Smooth muscle cell (in vitro differentiated cells): ENCODE measurements around the gene CEP170B. TPM values are rescaled to one million over a fixed set of nuclear protein-coding genes. Genes with fewer than 3 reads are reported as not detected.
"Not testable (repeated sequence)": the region's sequence is repeated elsewhere in the genome, so short reads cannot be mapped to it uniquely, and the experiment has no call there.

ENCODE experiments used
- DNase-seq: peaks from one replicate; lab custom pipeline; 2025; ENCODE audit not compliant: unreplicated experiment; lab: John Stamatoyannopoulos, UW
- H2AFZ ChIP-seq: fragments of 200-600 bp; sonication (generic); 2 replicates; pipeline ENCODE4 v1.6.0; 2016; ENCODE audit warnings: antibody characterized with exemption, low read depth, mild to moderate bottlenecking
- H3F3A ChIP-seq: fragments of 200-600 bp; sonication (generic); 2 replicates; pipeline ENCODE4 v1.6.0; 2017; ENCODE audit warnings: antibody characterized with exemption, low read depth
- H3K27ac ChIP-seq: fragments of 200-600 bp; sonication (generic); 2 replicates; pipeline ENCODE4 v1.5.1; 2016; ENCODE audit warnings: low read depth, mild to moderate bottlenecking
- H3K27me3 ChIP-seq: fragments of 200-600 bp; sonication (generic); 2 replicates; pipeline ENCODE4 v1.6.1; 2016; ENCODE audit warnings: low read depth, mild to moderate bottlenecking
- H3K36me3 ChIP-seq: fragments of 200-600 bp; sonication (generic); 2 replicates; pipeline ENCODE4 v1.5.1; 2016; ENCODE audit warnings: low read depth
- H3K4me1 ChIP-seq: fragments of 200-600 bp; sonication (generic); 2 replicates; pipeline ENCODE4 v1.5.1; 2016; ENCODE audit warnings: low read depth
- H3K4me2 ChIP-seq: fragments of 200-600 bp; sonication (generic); 2 replicates; pipeline ENCODE4 v1.6.0; 2016; ENCODE audit warnings: mild to moderate bottlenecking
- H3K4me3 ChIP-seq: fragments of 200-600 bp; sonication (generic); 2 replicates; pipeline ENCODE4 v1.5.1; 2016; ENCODE audit warnings: mild to moderate bottlenecking
- H3K79me2 ChIP-seq: fragments of 200-600 bp; sonication (generic); 2 replicates; pipeline ENCODE4 v1.6.0; 2016; ENCODE audit warnings: low read depth, mild to moderate bottlenecking
- H3K9ac ChIP-seq: fragments of 200-600 bp; sonication (generic); 2 replicates; pipeline ENCODE4 v1.6.0; 2016; ENCODE audit warnings: low read depth
- H3K9me3 ChIP-seq: fragments of 200-600 bp; sonication (generic); replicated peaks from 2 replicates; pipeline ENCODE4 v1.5.1; 2016; ENCODE audit warnings: low read depth
- H4K20me1 ChIP-seq: fragments of 200-600 bp; sonication (generic); 2 replicates; pipeline ENCODE4 v1.6.0; 2016; ENCODE audit warnings: low read depth
- WGBS: methylation state at CpG from one replicate; pipeline ENCODE4 v1.1.7; 2016; ENCODE audit warnings: low lambda C conversion rate; 5-methylcytosine and 5-hydroxymethylcytosine counted together
- polyA plus RNA-seq: library from polyadenylated mRNA; unstranded; fragments of >200 nt; fragmentation: Nextera tagmentation; extraction: Ambion mirVana; gene quantifications from 2 replicates; pipeline ENCODE4 v1.2.1, GENCODE V29; 2016
- total RNA-seq: library from RNA; depleted of rRNA; stranded (reverse); fragments of >200 nt; gene quantifications from 2 replicates; pipeline ENCODE4 v1.2.3, GENCODE V29; 2014
- TF ChIP-seq, protein P1 (sequence below): fragments of 200-600 bp; sonication (generic); IDR thresholded peaks from 2 replicates; pipeline ENCODE4 v1.5.1; 2017; ENCODE audit warnings: borderline replicate concordance, mild to moderate bottlenecking, antibody characterized with exemption; ENCODE audit not compliant: insufficient read depth, poor library complexity, severe bottlenecking

Gene CEP170B
- total and polyA plus RNA-seq, 2 experiments from 2014 or later: 5.9 to 9.8 TPM

DNA sequence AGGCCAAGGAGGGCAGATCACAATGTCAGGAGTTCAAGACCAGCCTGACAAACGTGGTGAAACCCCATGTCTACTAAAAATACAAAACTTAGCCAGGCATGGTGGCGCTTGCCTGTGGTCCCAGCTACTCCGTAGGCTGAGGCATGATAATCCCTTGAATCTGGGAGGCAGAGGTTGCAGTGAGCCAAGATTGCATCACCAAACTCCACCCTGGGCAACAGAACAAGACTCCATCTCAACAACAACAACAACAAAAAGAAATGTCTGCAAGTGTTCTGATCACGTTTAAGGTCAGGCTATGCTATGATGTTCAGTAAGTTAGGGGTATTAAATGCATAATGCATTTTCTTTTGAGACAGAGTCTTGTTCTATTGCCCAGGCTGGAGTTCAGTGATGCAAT lies 52.9 kb downstream of the CEP170B start:
- TF ChIP-seq, protein P1, sequence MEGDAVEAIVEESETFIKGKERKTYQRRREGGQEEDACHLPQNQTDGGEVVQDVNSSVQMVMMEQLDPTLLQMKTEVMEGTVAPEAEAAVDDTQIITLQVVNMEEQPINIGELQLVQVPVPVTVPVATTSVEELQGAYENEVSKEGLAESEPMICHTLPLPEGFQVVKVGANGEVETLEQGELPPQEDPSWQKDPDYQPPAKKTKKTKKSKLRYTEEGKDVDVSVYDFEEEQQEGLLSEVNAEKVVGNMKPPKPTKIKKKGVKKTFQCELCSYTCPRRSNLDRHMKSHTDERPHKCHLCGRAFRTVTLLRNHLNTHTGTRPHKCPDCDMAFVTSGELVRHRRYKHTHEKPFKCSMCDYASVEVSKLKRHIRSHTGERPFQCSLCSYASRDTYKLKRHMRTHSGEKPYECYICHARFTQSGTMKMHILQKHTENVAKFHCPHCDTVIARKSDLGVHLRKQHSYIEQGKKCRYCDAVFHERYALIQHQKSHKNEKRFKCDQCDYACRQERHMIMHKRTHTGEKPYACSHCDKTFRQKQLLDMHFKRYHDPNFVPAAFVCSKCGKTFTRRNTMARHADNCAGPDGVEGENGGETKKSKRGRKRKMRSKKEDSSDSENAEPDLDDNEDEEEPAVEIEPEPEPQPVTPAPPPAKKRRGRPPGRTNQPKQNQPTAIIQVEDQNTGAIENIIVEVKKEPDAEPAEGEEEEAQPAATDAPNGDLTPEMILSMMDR: no peak
- Histone ChIP-seq H4K20me1 (no peaks in the 10 kb centered on the region), H3K9me3 (no peaks in the 10 kb centered on the region), H2AFZ (no peak overlapping the region), H3K4me1 (no peaks in the 10 kb centered on the region), H3K4me3 (no peak overlapping the region), H3K27ac (no peak overlapping the region), H3K79me2 (no peaks in the 10 kb centered on the region), H3K9ac (no peak overlapping the region), H3K36me3 (no peaks in the 10 kb centered on the region), H3K27me3 (peaks cover 11% of the 10 kb centered on the region), H3F3A (no peaks in the 10 kb centered on the region), H3K4me2 (no peak overlapping the region)
- no peak for DNase-seq
- WGBS: 51% methylated on average over 4 of the region's 4 CpGs

DNA sequence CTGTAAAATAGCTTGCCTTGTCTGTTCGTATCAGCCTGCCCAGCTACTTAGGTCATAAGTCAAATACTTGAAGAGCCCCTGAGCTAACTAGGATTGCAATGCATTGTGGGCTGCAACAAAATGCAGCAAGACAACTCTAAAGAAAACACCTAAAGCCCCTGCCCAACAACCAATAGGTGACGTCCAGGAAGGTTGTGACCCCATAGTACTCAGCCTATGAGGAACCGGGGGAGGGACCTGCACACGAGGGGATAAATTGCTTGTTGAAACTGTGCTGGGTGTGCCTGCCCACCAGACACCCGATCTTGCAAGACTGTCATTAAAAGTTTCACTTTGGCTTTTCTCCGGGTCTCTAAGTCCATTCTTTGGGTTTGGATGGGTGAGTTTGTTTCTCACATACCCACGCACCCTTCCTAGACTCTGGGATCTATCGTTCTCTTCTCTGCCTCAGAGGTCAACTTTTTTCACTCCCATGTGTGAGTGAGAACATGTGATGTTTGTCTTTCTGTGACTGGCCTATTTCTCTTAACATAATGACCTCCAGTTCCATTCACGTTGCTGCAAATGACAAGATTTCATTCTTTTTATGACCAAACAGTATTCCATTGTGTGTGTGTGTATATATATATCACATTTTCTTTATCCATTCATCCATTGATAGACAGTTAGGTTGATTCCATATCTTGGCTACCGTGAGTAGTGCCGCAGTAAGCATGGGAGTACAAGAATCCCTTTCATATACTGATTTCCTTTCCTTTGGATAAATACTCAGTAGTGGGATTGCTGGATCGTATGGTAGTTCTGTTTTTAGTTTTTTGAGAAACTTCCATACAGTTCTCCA lies 54.3 kb downstream of the CEP170B start:
- not testable (repeated sequence) for H3K9me3 ChIP-seq, H4K20me1 ChIP-seq, H3K79me2 ChIP-seq, DNase-seq, H3K27me3 ChIP-seq, H3K27ac ChIP-seq, H3K9ac ChIP-seq, H3F3A ChIP-seq, H2AFZ ChIP-seq, H3K36me3 ChIP-seq, H3K4me2 ChIP-seq, H3K4me3 ChIP-seq, H3K4me1 ChIP-seq
- WGBS: 79% methylated on average over 12 of the region's 12 CpGs

DNA sequence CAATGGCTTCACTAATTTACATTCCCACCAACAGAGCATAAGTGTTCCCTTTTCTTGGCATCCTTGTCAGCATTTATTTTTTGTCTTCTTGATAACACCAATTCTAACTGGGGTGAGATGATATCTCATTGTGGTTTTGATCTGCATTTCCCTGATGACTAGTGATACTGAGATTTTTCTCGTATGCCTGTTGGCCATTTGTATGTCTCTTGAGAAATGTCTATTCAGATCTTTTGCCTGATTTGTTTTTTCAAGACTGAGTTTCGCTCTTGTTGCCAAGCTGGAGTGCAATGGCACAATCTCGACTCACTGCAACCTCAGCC lies 54.9 kb downstream of the CEP170B start:
- Histone ChIP-seq H3K4me1 (no peaks in the 10 kb centered on the region), H3K9ac (no peak overlapping the region), H3K9me3 (no peaks in the 10 kb centered on the region), H3K79me2 (no peaks in the 10 kb centered on the region), H3K4me3 (no peak overlapping the region), H3K27ac (no peak overlapping the region), H3K36me3 (no peaks in the 10 kb centered on the region), H3K4me2 (no peak overlapping the region), H3F3A (no peaks in the 10 kb centered on the region), H3K27me3 (peaks cover 2% of the 10 kb centered on the region), H4K20me1 (no peaks in the 10 kb centered on the region), H2AFZ (no peak overlapping the region)
- TF ChIP-seq, protein P1: no peak
- WGBS: 64% methylated on average over 3 of the region's 3 CpGs
- no peak for DNase-seq

DNA sequence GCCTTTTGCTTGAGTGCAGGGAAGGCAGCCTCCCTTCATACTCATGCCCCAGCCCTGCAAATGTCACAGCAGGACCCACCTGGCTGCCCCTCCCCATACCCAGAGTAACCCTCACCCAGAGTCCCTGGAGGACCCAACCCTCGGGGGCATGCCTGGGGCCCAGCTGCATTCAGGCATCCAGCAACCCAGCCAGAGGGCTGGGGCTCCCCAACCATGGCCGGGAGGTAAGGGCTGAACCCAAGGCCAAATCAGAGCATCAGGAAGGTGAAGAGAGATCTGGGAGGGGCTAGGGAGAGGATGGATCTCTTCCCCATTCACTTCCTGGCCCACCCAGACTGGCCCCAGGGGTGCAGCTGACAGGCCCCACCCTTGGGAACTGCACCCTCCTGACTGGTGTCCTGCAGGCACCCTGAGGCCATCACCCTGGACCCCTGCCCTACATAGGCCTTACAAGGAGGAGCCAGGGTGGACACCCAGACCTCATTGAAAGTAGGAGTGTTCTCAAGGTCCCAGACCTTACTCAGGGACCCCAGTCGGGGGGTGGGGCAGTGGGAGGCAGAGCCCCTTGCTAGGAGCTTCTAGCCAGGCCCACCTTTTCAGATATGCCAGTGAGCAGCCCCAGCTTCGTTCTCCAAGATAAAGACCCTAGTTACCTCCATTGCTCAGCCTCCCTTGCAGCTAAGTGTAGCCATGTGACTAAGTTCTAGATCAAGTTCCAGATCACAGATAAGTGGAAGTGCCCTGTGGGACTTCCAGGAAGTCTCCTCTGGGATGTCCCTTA lies 58.8 kb downstream of the CEP170B start:
- H3K36me3 ChIP-seq: no peaks in the 10 kb centered on the region
- H2AFZ ChIP-seq: no peak overlapping the region
- DNase-seq: no peak
- no peak overlapping the region for H3K27ac ChIP-seq
- 92% methylated on average over 4 of the region's 4 CpGs for WGBS
- TF ChIP-seq, protein P1: no peak
- no peaks in the 10 kb centered on the region for H3K27me3 ChIP-seq
- H3F3A ChIP-seq: no peaks in the 10 kb centered on the region
- no peaks in the 10 kb centered on the region for H4K20me1 ChIP-seq
- H3K4me3 ChIP-seq: no peak overlapping the region
- H3K4me1 ChIP-seq: no peaks in the 10 kb centered on the region
- H3K4me2 ChIP-seq: no peak overlapping the region
- H3K9me3 ChIP-seq: no peaks in the 10 kb centered on the region
- no peaks in the 10 kb centered on the region for H3K79me2 ChIP-seq
- H3K9ac ChIP-seq: no peak overlapping the region
